ENCODE data around the gene RBM17.
A peak's percentile ranks its signal among the peaks of the same experiment; 100 is the strongest.

- TF ChIP-seq ASH2L (IDR thresholded peaks at IDR 0.05; ENCODE audit: borderline replicate concordance, low read depth) (no peak), CHD2 (IDR thresholded peaks at IDR 0.05; ENCODE audit: borderline replicate concordance, low read depth, low read length) (no peak), EZH2 (IDR thresholded peaks at IDR 0.05; ENCODE audit: borderline replicate concordance, control insufficient read depth, low read depth, low read length) (no peak), SREBF1 (IDR thresholded peaks at IDR 0.05; ENCODE audit: low read length) (no peak), ZNF24 (IDR thresholded peaks at IDR 0.05) (no peak), FOS (IDR thresholded peaks at IDR 0.05; ENCODE audit: borderline replicate concordance, extremely low read depth, insufficient read length) (no peak), ZNF384 (IDR thresholded peaks at IDR 0.05; ENCODE audit: borderline replicate concordance, low read depth, low read length) (no peak), TAF1 (IDR thresholded peaks at IDR 0.05; ENCODE audit: borderline replicate concordance, low read depth, low read length) (no peak), POLR2A (IDR thresholded peaks at IDR 0.05; ENCODE audit: low read depth, low read length) (no peak), EGR1 (IDR thresholded peaks at IDR 0.05; ENCODE audit: borderline replicate concordance in 1 of 2, low read depth in 2 of 2, low read length in 2 of 2) (no peak)
- TF ChIP-seq, protein P1, sequence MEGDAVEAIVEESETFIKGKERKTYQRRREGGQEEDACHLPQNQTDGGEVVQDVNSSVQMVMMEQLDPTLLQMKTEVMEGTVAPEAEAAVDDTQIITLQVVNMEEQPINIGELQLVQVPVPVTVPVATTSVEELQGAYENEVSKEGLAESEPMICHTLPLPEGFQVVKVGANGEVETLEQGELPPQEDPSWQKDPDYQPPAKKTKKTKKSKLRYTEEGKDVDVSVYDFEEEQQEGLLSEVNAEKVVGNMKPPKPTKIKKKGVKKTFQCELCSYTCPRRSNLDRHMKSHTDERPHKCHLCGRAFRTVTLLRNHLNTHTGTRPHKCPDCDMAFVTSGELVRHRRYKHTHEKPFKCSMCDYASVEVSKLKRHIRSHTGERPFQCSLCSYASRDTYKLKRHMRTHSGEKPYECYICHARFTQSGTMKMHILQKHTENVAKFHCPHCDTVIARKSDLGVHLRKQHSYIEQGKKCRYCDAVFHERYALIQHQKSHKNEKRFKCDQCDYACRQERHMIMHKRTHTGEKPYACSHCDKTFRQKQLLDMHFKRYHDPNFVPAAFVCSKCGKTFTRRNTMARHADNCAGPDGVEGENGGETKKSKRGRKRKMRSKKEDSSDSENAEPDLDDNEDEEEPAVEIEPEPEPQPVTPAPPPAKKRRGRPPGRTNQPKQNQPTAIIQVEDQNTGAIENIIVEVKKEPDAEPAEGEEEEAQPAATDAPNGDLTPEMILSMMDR (IDR thresholded peaks at IDR 0.05 in 2 of 3, conservative IDR thresholded peaks at IDR 0.05 in 1 of 3; ENCODE audit: control insufficient read depth in 2 of 3, extremely low read depth in 1 of 3, insufficient read depth in 1 of 3, low read depth in 3 of 3, low read length in 3 of 3) = peak; percentile 89 to 95 (median 94)
Measured at GRCh38 chr10:6086375-6087233, 2.2 kb upstream of the RBM17 start.
